Hypothalamus (tissue), 51 donors: ENCODE measurements around the gene ENPP1.

ENCODE experiments used
- DNase-seq, 51 donors: peaks; one replicate each; lab custom pipeline; 2025; lab: John Stamatoyannopoulos, UW

The ENPP1 gene

GRCh38 chr6:131784561-131784960 is 23.3 kb upstream of the ENPP1 start:
- DNase-seq: no peak

- no peak for DNase-seq
These were observed 20.7 kb upstream of the ENPP1 start for GRCh38 chr6:131787079-131787478.

DNA sequence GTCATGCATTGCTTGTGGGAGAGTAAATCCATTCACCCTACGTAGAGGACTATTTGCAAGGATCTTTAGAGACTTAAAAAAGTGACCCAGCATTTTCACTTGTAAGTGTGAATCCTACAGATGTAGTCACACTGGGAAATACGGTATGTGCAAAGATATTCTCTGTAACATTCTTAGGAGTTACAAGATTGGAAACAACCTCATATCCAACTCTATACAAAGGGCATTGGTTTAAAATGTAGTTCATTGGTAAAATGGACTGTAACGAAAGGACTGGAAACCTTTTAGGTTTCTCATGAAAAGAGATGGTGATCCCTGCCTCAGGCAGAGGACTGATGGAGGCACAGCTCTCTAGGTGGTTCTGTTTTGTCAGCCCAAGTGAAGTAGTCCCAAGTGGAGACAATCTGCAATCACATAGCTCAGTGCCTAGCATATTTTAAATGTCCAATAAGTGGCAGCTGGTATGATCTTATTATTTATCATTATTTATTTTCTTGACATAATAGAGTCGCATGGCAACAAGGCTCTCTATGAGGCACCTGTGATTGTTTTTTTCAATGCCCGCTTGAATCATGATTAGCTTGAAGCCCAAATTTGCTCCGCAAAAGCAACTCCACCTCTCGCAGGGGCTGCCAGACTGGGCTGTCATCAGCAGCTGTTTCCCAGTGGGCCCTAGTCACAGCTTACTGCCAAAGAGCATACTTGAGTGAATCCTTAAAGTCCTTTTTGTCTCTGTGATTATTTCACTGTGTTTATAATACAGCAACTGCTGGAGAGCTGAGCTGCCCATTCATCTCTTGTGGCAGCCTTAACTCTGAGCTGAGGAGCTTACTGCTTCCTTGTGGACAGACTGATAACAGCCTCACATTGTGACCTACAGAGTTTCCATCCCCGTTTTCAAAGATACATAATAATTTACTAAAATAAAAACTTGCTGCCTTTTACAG is 19.8 kb upstream of the ENPP1 start:
- DNase-seq: peak in 1 of 51 donors; percentile 1

DNA sequence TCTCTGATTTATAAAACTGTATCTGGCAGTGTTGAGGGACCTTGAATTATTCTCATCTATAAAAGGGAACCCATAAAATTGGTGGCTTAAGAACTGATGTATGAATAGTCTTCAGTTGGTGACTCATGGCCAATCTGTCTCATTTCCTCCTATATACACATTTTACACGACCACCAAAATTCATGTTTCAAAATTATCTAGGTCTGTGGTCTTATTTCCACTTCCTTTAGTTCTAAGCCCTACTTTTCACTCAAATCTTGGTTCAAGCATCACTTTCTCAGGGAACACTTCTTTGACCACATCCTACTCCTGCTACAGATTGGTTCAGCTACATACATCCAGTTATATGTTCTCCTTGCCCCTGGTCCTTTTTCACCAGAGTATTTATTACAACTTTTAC is 18.6 kb upstream of the ENPP1 start:
- no peak for DNase-seq

DNA sequence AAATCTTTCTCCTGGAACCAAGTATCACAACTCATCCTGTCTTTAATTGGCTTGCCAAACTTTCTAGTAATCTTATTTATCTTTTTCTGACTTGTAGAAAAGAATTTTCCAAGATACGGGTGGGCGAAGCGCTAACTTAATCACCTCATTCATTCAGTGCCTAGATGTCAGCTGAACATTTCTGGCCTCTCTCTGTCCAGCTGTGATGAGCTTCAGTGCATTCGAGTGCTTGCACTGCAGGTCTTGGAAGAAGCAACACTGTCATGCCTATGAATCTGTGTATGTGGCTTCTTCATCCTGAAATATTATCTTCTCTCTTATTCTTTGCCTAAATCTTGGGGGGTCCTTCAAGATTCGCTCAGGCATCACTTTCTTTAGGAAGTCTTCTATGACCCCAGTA is 16.3 kb upstream of the ENPP1 start:
- no peak for DNase-seq

GRCh38 chr6:131792091-131792496 is 15.7 kb upstream of the ENPP1 start:
- no peak for DNase-seq

DNA sequence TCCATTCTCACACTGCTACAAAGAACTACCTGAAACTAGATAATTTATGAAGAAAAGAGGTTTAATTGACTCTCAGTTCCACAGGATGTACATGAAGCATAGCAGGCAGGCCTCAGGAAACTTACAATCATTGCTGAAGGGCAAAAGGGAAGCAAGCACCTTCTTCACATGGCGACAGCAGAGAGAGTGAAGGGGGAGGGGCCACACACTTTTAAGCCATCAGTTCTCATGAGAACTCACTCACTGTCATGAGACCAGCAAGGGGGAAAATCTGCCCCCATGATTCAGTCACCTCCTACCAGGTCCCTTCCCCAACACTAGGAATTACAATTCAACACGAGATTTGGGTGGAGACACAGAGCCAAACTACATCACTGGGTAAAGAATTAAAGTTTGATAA is 12.5 kb upstream of the ENPP1 start:
- no peak for DNase-seq

- DNase-seq: no peak
These were observed 5.5 kb upstream of the ENPP1 start for GRCh38 chr6:131802347-131802746.

DNA sequence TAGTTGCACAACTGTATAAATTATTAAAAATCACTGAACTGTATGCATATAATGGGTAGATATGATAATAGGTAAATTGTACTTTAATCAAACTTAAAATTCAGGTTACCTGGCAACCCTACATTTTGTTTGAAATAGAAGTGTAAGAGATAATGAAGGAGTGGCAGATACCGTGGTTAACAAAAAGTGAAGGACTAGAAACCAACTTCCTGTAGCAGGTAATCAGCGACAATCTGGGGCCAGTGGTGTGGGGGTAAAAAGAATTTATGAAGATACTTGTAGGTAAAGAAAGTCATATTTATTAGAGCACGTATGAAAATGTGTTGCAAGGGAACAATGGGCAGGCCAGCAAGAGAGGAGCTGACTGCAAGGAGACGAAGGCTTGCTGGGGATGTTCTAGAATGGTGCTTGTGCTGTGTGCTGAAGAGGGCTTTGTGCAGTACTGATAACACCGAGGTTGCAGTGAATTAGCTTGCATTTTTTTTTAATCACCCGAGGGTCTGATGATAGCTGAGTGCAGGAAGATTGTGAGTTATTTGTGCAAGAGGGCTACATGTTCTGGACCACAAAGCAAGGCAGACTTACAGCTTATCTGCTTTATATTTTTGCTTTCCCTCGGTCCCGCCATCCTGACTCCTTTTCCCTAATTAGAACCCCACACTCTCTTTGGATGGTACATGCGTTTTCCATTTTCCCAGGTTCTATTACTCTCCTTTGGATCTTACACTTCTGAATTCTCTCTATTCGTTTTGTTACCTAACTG is 4.6 kb upstream of the ENPP1 start:
- no peak for DNase-seq

GRCh38 chr6:131804131-131804530 is 3.7 kb upstream of the ENPP1 start:
- no peak for DNase-seq

DNA sequence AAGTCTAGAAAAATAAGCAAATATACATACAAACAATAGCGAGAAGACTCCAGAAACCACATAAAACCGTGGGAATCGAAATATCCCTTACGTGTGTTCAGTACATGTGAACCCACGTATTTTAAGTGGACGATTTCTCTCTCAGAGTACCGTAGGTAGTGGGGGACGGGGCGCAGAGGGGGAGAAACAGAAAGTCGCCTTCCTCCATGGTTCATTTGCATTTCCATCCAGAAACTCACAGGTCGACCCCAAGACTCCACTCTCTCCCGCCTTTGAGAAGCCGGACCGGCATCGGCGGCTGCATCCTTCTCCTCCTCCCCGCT is 538 bp upstream of the ENPP1 start:
- DNase-seq: no peak

GRCh38 chr6:131808460-131809269 is 845 bp downstream of the ENPP1 start:
- DNase-seq: no peak

GRCh38 chr6:131811500-131811899 is 3.7 kb downstream of the ENPP1 start:
- no peak for DNase-seq

GRCh38 chr6:131813991-131814390 is 6.2 kb downstream of the ENPP1 start:
- no peak for DNase-seq

DNA sequence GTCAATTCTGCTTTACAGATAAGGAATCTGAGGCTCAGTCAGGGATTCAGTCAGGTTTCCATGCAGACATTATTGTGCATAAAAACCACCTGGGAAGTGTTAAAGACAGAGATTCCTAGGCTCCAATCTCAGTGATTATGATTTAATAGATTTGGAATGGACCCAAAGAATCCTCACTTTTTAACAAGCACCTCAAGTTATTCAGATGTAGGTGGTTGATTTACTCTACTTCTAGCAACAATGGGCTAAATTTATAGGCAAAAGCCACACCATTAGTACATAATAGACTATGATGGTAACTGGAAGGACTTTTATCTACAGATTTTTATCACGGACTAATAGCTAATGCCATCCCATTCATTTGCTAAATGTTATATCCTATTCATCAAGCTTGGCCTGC is 9.0 kb downstream of the ENPP1 start:
- no peak for DNase-seq

GRCh38 chr6:131819572-131820124 is 11.8 kb downstream of the ENPP1 start:
- no peak for DNase-seq

GRCh38 chr6:131821010-131821807 is 13.4 kb downstream of the ENPP1 start:
- DNase-seq: no peak

DNA sequence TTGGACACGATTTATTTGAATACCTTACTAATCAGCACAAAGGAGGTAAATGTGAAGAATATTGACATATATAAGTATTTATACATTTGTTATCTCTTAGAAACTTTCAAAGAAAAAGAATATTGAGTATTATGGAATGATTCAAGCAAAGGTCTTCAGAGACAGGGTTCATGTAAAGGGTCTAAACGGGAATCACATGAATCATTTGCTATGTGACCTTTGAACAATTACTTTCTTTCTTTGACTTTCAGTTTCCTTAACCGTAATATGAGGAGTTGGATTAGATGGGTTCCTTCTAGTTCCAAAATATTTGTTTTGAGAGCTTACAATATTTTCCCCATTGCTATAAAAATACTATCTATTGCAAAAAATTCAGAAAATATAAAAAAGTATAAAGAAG is 14.3 kb downstream of the ENPP1 start:
- no peak for DNase-seq

- DNase-seq: no peak
These were observed 15.6 kb downstream of the ENPP1 start for GRCh38 chr6:131823276-131823902.

DNA sequence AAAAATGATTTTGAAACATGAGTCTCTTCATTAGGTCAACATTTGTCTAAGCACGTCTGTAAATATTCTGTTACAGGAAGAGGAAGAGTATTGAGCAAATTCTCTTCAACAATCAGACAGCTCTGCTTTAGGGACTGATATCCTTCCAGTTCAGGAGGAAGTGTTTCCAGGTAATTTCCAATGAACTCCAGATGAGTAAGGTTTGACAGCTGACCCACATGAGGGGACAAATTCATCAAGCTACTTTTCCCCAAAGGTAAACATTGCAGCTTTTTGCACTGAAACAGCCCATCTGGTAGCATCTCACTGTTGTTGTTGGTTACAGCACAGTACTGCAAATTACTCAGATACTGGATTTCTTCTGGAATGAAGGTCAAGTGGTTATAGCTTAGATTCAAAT is 18.1 kb downstream of the ENPP1 start:
- no peak for DNase-seq
